ENCODE measurements around the gene SPAG4.
A peak's percentile ranks its signal among the peaks of the same experiment; 100 is the strongest.

DNA sequence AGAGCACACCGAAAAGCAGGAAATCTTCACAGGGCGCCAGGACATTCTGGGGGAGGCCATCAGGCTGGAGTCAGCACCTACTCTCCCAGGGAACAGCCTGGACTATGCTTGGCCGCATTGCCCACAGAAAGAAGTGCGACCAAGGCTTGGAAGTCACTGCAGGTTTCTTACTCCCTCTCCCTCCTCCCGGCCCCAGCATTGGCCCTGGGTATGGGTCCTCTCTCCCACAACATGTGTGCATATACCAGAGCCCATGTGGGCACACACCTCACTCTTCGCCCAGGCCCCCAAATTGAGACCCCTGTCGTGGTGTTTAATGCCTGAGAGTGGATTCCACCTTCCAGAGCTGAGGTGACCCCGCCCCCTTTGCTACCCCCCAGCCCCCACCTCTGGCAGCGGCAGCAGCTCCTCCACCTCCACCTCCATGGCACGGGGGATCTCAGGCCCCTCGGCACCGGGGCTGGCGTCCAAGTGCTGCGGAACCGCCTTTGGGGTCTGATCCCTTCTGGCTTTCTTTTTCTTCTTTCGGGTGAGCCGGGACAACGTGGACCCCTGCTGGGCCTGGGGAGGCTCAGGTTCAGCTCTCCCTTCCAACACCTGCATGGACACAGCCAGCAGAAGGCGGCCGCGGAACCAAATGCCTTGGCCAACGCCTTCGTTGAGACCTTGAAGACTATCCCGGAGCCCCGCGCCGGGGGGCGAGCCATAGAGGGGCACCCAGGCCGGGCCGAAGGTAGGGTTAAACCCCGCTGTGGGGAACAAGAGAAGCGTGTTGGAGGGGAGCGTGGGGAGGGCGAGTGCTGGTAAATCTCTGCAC is 15.2 kb upstream of the SPAG4 start:
- TF ChIP-seq, protein P1, sequence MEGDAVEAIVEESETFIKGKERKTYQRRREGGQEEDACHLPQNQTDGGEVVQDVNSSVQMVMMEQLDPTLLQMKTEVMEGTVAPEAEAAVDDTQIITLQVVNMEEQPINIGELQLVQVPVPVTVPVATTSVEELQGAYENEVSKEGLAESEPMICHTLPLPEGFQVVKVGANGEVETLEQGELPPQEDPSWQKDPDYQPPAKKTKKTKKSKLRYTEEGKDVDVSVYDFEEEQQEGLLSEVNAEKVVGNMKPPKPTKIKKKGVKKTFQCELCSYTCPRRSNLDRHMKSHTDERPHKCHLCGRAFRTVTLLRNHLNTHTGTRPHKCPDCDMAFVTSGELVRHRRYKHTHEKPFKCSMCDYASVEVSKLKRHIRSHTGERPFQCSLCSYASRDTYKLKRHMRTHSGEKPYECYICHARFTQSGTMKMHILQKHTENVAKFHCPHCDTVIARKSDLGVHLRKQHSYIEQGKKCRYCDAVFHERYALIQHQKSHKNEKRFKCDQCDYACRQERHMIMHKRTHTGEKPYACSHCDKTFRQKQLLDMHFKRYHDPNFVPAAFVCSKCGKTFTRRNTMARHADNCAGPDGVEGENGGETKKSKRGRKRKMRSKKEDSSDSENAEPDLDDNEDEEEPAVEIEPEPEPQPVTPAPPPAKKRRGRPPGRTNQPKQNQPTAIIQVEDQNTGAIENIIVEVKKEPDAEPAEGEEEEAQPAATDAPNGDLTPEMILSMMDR (IDR thresholded peaks at IDR 0.05) = no peak
- peak; percentile 26 for TF ChIP-seq EZH2 (IDR thresholded peaks at IDR 0.05)
- no peak for TF ChIP-seq EZH2phosphoT487 (IDR thresholded peaks at IDR 0.05)
